HK-2 (cell line): Measurements from ENCODE around the gene NUBPL.
"Not testable (repeated sequence)": the region's sequence is repeated elsewhere in the genome, so short reads cannot be mapped to it uniquely, and the experiment has no call there.

Source experiments
- DNase-seq: peaks from one replicate; pipeline ENCODE4 v3.0.0-alpha.2; 2018; ENCODE audit not compliant: unreplicated experiment

NUBPL gene

GRCh38 chr14:31727797-31728196 is 166.6 kb downstream of the NUBPL start:
- DNase-seq = no peak

GRCh38 chr14:31740688-31741087 is 179.5 kb downstream of the NUBPL start:
- no peak for DNase-seq

- no peak for DNase-seq
These were observed 184.5 kb downstream of the NUBPL start for GRCh38 chr14:31745741-31746140.

GRCh38 chr14:31746326-31746725 is 185.1 kb downstream of the NUBPL start:
- no peak for DNase-seq

GRCh38 chr14:31749275-31749674 is 188.1 kb downstream of the NUBPL start:
- no peak for DNase-seq

- not testable (repeated sequence) for DNase-seq
These were observed 189.8 kb downstream of the NUBPL start for GRCh38 chr14:31751047-31751446.

- no peak for DNase-seq
These were observed 191.9 kb downstream of the NUBPL start for GRCh38 chr14:31752867-31753661.

- no peak for DNase-seq
These were observed 197.7 kb downstream of the NUBPL start for GRCh38 chr14:31758941-31759340.

GRCh38 chr14:31760277-31760676 is 199.1 kb downstream of the NUBPL start:
- no peak for DNase-seq

- DNase-seq = no peak
These were observed 200.1 kb downstream of the NUBPL start for GRCh38 chr14:31761325-31761724.

- DNase-seq = no peak
These were observed 201.8 kb downstream of the NUBPL start for GRCh38 chr14:31763041-31763440.

GRCh38 chr14:31766315-31766892 is 205.2 kb downstream of the NUBPL start:
- no peak for DNase-seq

GRCh38 chr14:31768355-31768754 is 207.2 kb downstream of the NUBPL start:
- DNase-seq = no peak

- DNase-seq = no peak
These were observed 209.1 kb downstream of the NUBPL start for GRCh38 chr14:31770271-31770670.

- no peak for DNase-seq
These were observed 213.4 kb downstream of the NUBPL start for GRCh38 chr14:31774567-31774966.

GRCh38 chr14:31777312-31777711 is 216.1 kb downstream of the NUBPL start:
- DNase-seq = no peak

- DNase-seq = no peak
These were observed 220.4 kb downstream of the NUBPL start for GRCh38 chr14:31781578-31781977.

- no peak for DNase-seq
These were observed 224.4 kb downstream of the NUBPL start for GRCh38 chr14:31785574-31785973.

- DNase-seq = no peak
These were observed 226.2 kb downstream of the NUBPL start for GRCh38 chr14:31787377-31787776.

- no peak for DNase-seq
These were observed 227.1 kb downstream of the NUBPL start for GRCh38 chr14:31788340-31788739.

GRCh38 chr14:31792726-31793125 is 231.5 kb downstream of the NUBPL start:
- DNase-seq = no peak

- not testable (repeated sequence) for DNase-seq
These were observed 236.7 kb downstream of the NUBPL start for GRCh38 chr14:31797946-31798345.

- DNase-seq = no peak
These were observed 241.6 kb downstream of the NUBPL start for GRCh38 chr14:31802838-31803237.

GRCh38 chr14:31806249-31806648 is 245.0 kb downstream of the NUBPL start:
- DNase-seq = no peak
